SK-N-SH treated with all-trans-retinoic acid at 6 μM for 48 hours (cell line): ENCODE results near the gene FH.

Experiments used
- ATAC-seq: fragments of 200-7000 bp; cut with Tn5 transposase; 3 replicates; pipeline ENCODE4 v1.9.1; 2020; ENCODE audit warnings: mild to moderate bottlenecking, moderate library complexity
- BACH2 ChIP-seq: fragments of 250-450 bp; sonication (Bioruptor Pico); IDR thresholded peaks from 2 replicates; pipeline ENCODE4 v1.9.0; 2021; ENCODE audit warnings: mild to moderate bottlenecking, borderline replicate concordance
- CSDC2 ChIP-seq: fragments of 250-450 bp; sonication (Bioruptor Pico); IDR thresholded peaks from 2 replicates; pipeline ENCODE4 v1.5.0; 2020; ENCODE audit warnings: mild to moderate bottlenecking, moderate library complexity
- CSRNP3 ChIP-seq: fragments of 250-450 bp; sonication (Bioruptor Pico); IDR thresholded peaks from 2 replicates; pipeline ENCODE4 v1.5.1; 2021; ENCODE audit warnings: mild to moderate bottlenecking, moderate library complexity
- ESRRG ChIP-seq: fragments of 250-450 bp; sonication (Bioruptor Pico); IDR thresholded peaks from 2 replicates; pipeline ENCODE4 v1.6.1; 2021; ENCODE audit warnings: mild to moderate bottlenecking
- GLIS3 ChIP-seq: fragments of 250-450 bp; sonication (Bioruptor Pico); IDR thresholded peaks from 2 replicates; pipeline ENCODE4 v1.5.0; 2020; ENCODE audit warnings: mild to moderate bottlenecking, moderate library complexity
- ISL1 ChIP-seq: fragments of 250-450 bp; sonication (Bioruptor Pico); IDR thresholded peaks from 2 replicates; pipeline ENCODE4 v2.1.2; 2022; ENCODE audit warnings: mild to moderate bottlenecking, moderate library complexity
- OSR1 ChIP-seq: fragments of 250-450 bp; sonication (Bioruptor Pico); IDR thresholded peaks from 2 replicates; pipeline ENCODE4 v1.8.0; 2022; ENCODE audit warnings: moderate library complexity, mild to moderate bottlenecking, inconsistent platforms
- PATZ1 ChIP-seq: fragments of 250-450 bp; sonication (Bioruptor Pico); IDR thresholded peaks from 2 replicates; pipeline ENCODE4 v1.8.0; 2020; ENCODE audit warnings: mild to moderate bottlenecking, moderate library complexity, borderline replicate concordance
- POU6F1 ChIP-seq: fragments of 250-450 bp; sonication (Bioruptor Pico); IDR thresholded peaks from 2 replicates; pipeline ENCODE4 v1.8.0; 2021; ENCODE audit warnings: low read depth, mild to moderate bottlenecking, moderate library complexity, borderline replicate concordance
- PPARA ChIP-seq: fragments of 250-450 bp; sonication (Bioruptor Pico); IDR thresholded peaks from 2 replicates; pipeline ENCODE4 v1.5.0; 2020; ENCODE audit warnings: mild to moderate bottlenecking, borderline replicate concordance
- RARB ChIP-seq: fragments of 250-450 bp; sonication (Bioruptor Pico); IDR thresholded peaks from 2 replicates; pipeline ENCODE4 v1.8.0; 2021; ENCODE audit warnings: mild to moderate bottlenecking, moderate library complexity
- SNAI2 ChIP-seq: fragments of 250-450 bp; sonication (Bioruptor Pico); IDR thresholded peaks from 2 replicates; pipeline ENCODE4 v1.5.0; 2020; ENCODE audit warnings: mild to moderate bottlenecking, moderate library complexity
- TCF4 ChIP-seq: fragments of 250-450 bp; sonication (Bioruptor Pico); IDR thresholded peaks from 2 replicates; pipeline ENCODE4 v1.8.0; 2021; ENCODE audit warnings: mild to moderate bottlenecking, moderate library complexity, borderline replicate concordance
- TOX ChIP-seq: fragments of 250-450 bp; sonication (Bioruptor Pico); IDR thresholded peaks from 2 replicates; pipeline ENCODE4 v1.8.0; 2021; ENCODE audit warnings: mild to moderate bottlenecking, moderate library complexity, borderline replicate concordance
- ZC3H10 ChIP-seq: fragments of 250-450 bp; sonication (Bioruptor Pico); IDR thresholded peaks from 2 replicates; pipeline ENCODE4 v1.5.1; 2021; ENCODE audit warnings: mild to moderate bottlenecking, moderate library complexity
- ZFP3 ChIP-seq: fragments of 250-450 bp; sonication (Bioruptor Pico); IDR thresholded peaks from 2 replicates; pipeline ENCODE4 v1.5.0; 2020; ENCODE audit warnings: mild to moderate bottlenecking, moderate library complexity
- ZFP30 ChIP-seq: fragments of 450-650 bp; formaldehyde crosslinking; IDR thresholded peaks from 2 replicates; pipeline ENCODE4 v1.5.0; 2022; ENCODE audit warnings: mild to moderate bottlenecking, moderate library complexity
- ZNF565 ChIP-seq: fragments of 450-650 bp; formaldehyde crosslinking; conservative IDR thresholded peaks from 2 replicates; pipeline ENCODE4 v1.5.0; 2020; ENCODE audit warnings: low read depth, mild to moderate bottlenecking, moderate library complexity
- ZNF70 ChIP-seq: fragments of 450-650 bp; formaldehyde crosslinking; IDR thresholded peaks from 2 replicates; pipeline ENCODE4 v1.5.0; 2020; ENCODE audit warnings: mild to moderate bottlenecking, moderate library complexity

Gene FH

GRCh38 chr1:241473026-241473425 is 46.5 kb downstream of the FH start:
- no peak for ATAC-seq
- TF ChIP-seq TCF4 = no peak
- TF ChIP-seq TOX = no peak
- no peak for TF ChIP-seq ZNF565
- no peak for TF ChIP-seq ZNF70 (CRISPR knock-in tag)
- TF ChIP-seq POU6F1 (CRISPR knock-in tag) = no peak
- no peak for TF ChIP-seq OSR1
- no peak for TF ChIP-seq BACH2 (CRISPR knock-in tag)
- TF ChIP-seq CSDC2 = no peak
- no peak for TF ChIP-seq SNAI2

GRCh38 chr1:241470908-241471590 is 48.5 kb downstream of the FH start:
- ATAC-seq = no peak
- no peak for TF ChIP-seq ZC3H10
- no peak for TF ChIP-seq CSDC2

GRCh38 chr1:241470361-241470760 is 49.2 kb downstream of the FH start:
- no peak for ATAC-seq
- no peak for TF ChIP-seq PATZ1 (CRISPR knock-in tag)
- no peak for TF ChIP-seq ZNF70 (CRISPR knock-in tag)
- TF ChIP-seq POU6F1 (CRISPR knock-in tag) = no peak
- TF ChIP-seq TCF4 = no peak

GRCh38 chr1:241465673-241466072 is 53.9 kb downstream of the FH start:
- no peak for ATAC-seq

GRCh38 chr1:241464985-241465384 is 54.6 kb downstream of the FH start:
- TF ChIP-seq PATZ1 (CRISPR knock-in tag) = no peak
- TF ChIP-seq TCF4 = no peak
- no peak for TF ChIP-seq ISL1 (CRISPR knock-in tag)
- no peak for TF ChIP-seq ESRRG (CRISPR knock-in tag)
- no peak for TF ChIP-seq GLIS3 (CRISPR knock-in tag)
- TF ChIP-seq ZFP3 (CRISPR knock-in tag) = no peak
- no peak for TF ChIP-seq BACH2 (CRISPR knock-in tag)
- no peak for TF ChIP-seq ZNF70 (CRISPR knock-in tag)
- TF ChIP-seq POU6F1 (CRISPR knock-in tag) = no peak
- no peak for ATAC-seq

More at GRCh38 chr1:241465673-241466072, 53.9 kb downstream of the FH start:
- TF ChIP-seq CSDC2 = no peak

GRCh38 chr1:241462391-241462790 is 57.2 kb downstream of the FH start:
- no peak for ATAC-seq
- TF ChIP-seq PPARA (CRISPR knock-in tag) = no peak
- TF ChIP-seq RARB (CRISPR knock-in tag) = no peak
- TF ChIP-seq POU6F1 (CRISPR knock-in tag) = no peak
- TF ChIP-seq CSRNP3 = no peak
- no peak for TF ChIP-seq ZFP30 (CRISPR knock-in tag)
- TF ChIP-seq ESRRG (CRISPR knock-in tag) = no peak
- TF ChIP-seq TCF4 = no peak
- no peak for TF ChIP-seq GLIS3 (CRISPR knock-in tag)
